Esophagus muscularis mucosa (tissue), 4 donors: ENCODE results near the gene ASPDH. TPM values are rescaled to one million over a fixed set of nuclear protein-coding genes. Genes with fewer than 3 reads are reported as not detected.

ENCODE experiments used
- DNase-seq: peaks from one replicate; pipeline ENCODE4 v3.0.0-alpha.2; 2017; ENCODE audit errors: extremely low spot score
- H3K27ac ChIP-seq, 4 donors: fragments of 200-600 bp; sonication (generic); replicated peaks in 1 of 4; 1 replicate in 3 of 4; 2 replicates in 1 of 4; pipeline ENCODE4 v1.5.1; 2016 to 2019; ENCODE audit warnings: mild to moderate bottlenecking in 1 of 4
- H3K27me3 ChIP-seq, 4 donors: fragments of 200-600 bp; sonication (generic); one replicate each; pipeline versions ENCODE4 v1.5.1 to v1.6.0; 2016 to 2019
- H3K36me3 ChIP-seq, 4 donors: fragments of 200-600 bp; sonication (generic); one replicate each; pipeline ENCODE4 v1.5.1; 2016 to 2019
- H3K4me1 ChIP-seq, 4 donors: fragments of 200-600 bp; sonication (generic); one replicate each; pipeline ENCODE4 v1.5.1; 2016 to 2019
- H3K4me3 ChIP-seq, 4 donors: fragments of 200-600 bp; sonication (generic); 1 replicate in 2 of 4; 2 replicates in 2 of 4; pipeline ENCODE4 v1.5.1; 2016 to 2019; ENCODE audit warnings: mild to moderate bottlenecking in 4 of 4, moderate library complexity in 1 of 4
- H3K9me3 ChIP-seq, 4 donors: fragments of 200-600 bp; sonication (generic); 1 replicate in 3 of 4; 2 replicates in 1 of 4; pipeline ENCODE4 v1.5.1; 2016 to 2019
- EP300 ChIP-seq: sonication (generic); formaldehyde crosslinking; IDR thresholded peaks from one replicate; pipeline ENCODE4 v1.6.1; 2017; ENCODE audit warnings: antibody characterized with exemption
- POLR2A ChIP-seq: fragments of 450-650 bp; IDR thresholded peaks from one replicate; pipeline ENCODE4 v1.6.1; 2017; ENCODE audit warnings: antibody characterized with exemption, moderate library complexity, mild to moderate bottlenecking, low read depth
- POLR2AphosphoS5 ChIP-seq, 2 donors: sonication (generic); formaldehyde crosslinking; IDR thresholded peaks; one replicate each; pipeline ENCODE4 v1.6.1; 2017; ENCODE audit warnings: antibody characterized with exemption in 2 of 2
- WGBS: methylation state at CpG from one replicate; pipeline ENCODE4 v1.1.5; 2018; 5-methylcytosine and 5-hydroxymethylcytosine counted together
- intact Hi-C: fragments of 100-400 bp; cut with DNase I; formaldehyde crosslinking; loops from one replicate; pipeline ENCODE4 v1.15.1; 2023
- total RNA-seq, 4 donors: library from RNA; depleted of rRNA; stranded (reverse); fragments of >200 nt; gene quantifications; one replicate each; pipeline versions ENCODE4 v1.1.0 to v1.2.1, GENCODE V29; 2016
- TF ChIP-seq, protein P1 (sequence below), 3 experiments: fragments of 200-600 bp in 2 of 3; fragments of 450-650 bp in 1 of 3; sonication (generic) in 2 of 3; IDR thresholded peaks; one replicate each; pipeline ENCODE4 v1.5.1; 2017 to 2019; ENCODE audit warnings: antibody characterized with exemption in 3 of 3, mild to moderate bottlenecking in 2 of 3, moderate library complexity in 1 of 3

ASPDH gene
- total RNA-seq, 4 donors from 2014 or later = 1.6 TPM; not detected in 3

GRCh38 chr19:50516964-50517703 is 3.4 kb upstream of the ASPDH start:
- H3K27ac ChIP-seq = no peak overlapping the region
- TF ChIP-seq EP300 (no peak), POLR2AphosphoS5 (IDR thresholded peaks at IDR 0.05) (no peak), POLR2A (no peak)
- TF ChIP-seq, protein P1, sequence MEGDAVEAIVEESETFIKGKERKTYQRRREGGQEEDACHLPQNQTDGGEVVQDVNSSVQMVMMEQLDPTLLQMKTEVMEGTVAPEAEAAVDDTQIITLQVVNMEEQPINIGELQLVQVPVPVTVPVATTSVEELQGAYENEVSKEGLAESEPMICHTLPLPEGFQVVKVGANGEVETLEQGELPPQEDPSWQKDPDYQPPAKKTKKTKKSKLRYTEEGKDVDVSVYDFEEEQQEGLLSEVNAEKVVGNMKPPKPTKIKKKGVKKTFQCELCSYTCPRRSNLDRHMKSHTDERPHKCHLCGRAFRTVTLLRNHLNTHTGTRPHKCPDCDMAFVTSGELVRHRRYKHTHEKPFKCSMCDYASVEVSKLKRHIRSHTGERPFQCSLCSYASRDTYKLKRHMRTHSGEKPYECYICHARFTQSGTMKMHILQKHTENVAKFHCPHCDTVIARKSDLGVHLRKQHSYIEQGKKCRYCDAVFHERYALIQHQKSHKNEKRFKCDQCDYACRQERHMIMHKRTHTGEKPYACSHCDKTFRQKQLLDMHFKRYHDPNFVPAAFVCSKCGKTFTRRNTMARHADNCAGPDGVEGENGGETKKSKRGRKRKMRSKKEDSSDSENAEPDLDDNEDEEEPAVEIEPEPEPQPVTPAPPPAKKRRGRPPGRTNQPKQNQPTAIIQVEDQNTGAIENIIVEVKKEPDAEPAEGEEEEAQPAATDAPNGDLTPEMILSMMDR (IDR thresholded peaks at IDR 0.05) = no peak
- intact Hi-C loops = no loop called here
- peaks cover 0 to 12% (median 0%) of the 10 kb centered on the region in 4 donors for H3K36me3 ChIP-seq
- no peak overlapping the region for H3K4me3 ChIP-seq
- peaks cover 0 to 37% (median 0%) of the 10 kb centered on the region in 4 donors for H3K27me3 ChIP-seq
- H3K4me1 ChIP-seq = peaks cover 0 to 7% (median 2%) of the 10 kb centered on the region in 4 donors
- no peak for DNase-seq
- WGBS = 81% methylated on average over 51 of the region's 53 CpGs
- H3K9me3 ChIP-seq = no peaks in the 10 kb centered on the region

- H3K36me3 ChIP-seq = peaks cover 0 to 12% (median 0%) of the 10 kb centered on the region in 4 donors
- intact Hi-C loops = no loop called here
- H3K4me1 ChIP-seq = peaks cover 5 to 13% (median 9%) of the 10 kb centered on the region in 4 donors
- no peak overlapping the region for H3K27ac ChIP-seq
- no peaks in the 10 kb centered on the region for H3K9me3 ChIP-seq
- no peak overlapping the region for H3K4me3 ChIP-seq
- peaks cover 0 to 37% (median 0%) of the 10 kb centered on the region in 4 donors for H3K27me3 ChIP-seq
- DNase-seq = no peak
- TF ChIP-seq EP300 = no peak
- TF ChIP-seq POLR2AphosphoS5 (IDR thresholded peaks at IDR 0.05) = no peak
- TF ChIP-seq POLR2A = no peak
- TF ChIP-seq, protein P1 (IDR thresholded peaks at IDR 0.05) = no peak
- 71% methylated on average over 12 of the region's 12 CpGs for WGBS
Observed at GRCh38 chr19:50516456-50516855, 2.7 kb upstream of the ASPDH start.

DNA sequence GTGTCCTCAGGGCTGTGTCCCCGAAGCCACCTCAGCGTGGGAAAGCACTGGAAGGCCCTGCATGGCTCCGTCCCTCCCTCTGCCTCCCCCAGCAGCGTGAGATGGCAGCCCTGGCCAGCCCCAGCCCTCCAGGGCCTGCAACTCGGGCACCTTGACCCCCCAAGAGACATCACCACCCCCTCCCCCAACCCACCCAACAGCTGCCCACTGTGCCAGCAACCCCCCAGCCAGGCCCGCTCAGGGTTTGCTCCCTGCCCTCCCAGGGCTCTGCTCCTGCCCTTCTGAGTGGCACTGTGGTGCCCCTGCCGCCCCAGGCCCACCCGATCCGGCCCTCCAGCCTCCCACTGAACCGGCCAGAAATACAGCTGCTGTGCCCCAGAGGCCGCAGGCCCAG is 1.5 kb upstream of the ASPDH start:
- TF ChIP-seq POLR2AphosphoS5 (IDR thresholded peaks at IDR 0.05) (no peak), EP300 (no peak), POLR2A (no peak)
- TF ChIP-seq, protein P1 (IDR thresholded peaks at IDR 0.05) = no peak
- no peak for DNase-seq
- no peak overlapping the region for H3K4me3 ChIP-seq
- no peaks in the 10 kb centered on the region for H3K9me3 ChIP-seq
- H3K36me3 ChIP-seq = peaks cover 0 to 12% (median 0%) of the 10 kb centered on the region in 4 donors
- peaks cover 0 to 37% (median 0%) of the 10 kb centered on the region in 4 donors for H3K27me3 ChIP-seq
- no peak overlapping the region for H3K27ac ChIP-seq
- peaks cover 12 to 22% (median 15%) of the 10 kb centered on the region in 4 donors for H3K4me1 ChIP-seq
- intact Hi-C loops = no loop called here
- 59% methylated on average over 6 of the region's 11 CpGs for WGBS

GRCh38 chr19:50514346-50515167 is 844 bp upstream of the ASPDH start:
- TF ChIP-seq POLR2A = no peak
- TF ChIP-seq POLR2AphosphoS5 (IDR thresholded peaks at IDR 0.05) = no peak
- no peak for TF ChIP-seq EP300
- TF ChIP-seq, protein P1 (IDR thresholded peaks at IDR 0.05) = no peak
- intact Hi-C loops = no loop called here
- no peak overlapping the region for H3K4me3 ChIP-seq
- H3K27ac ChIP-seq = no peak overlapping the region
- no peaks in the 10 kb centered on the region for H3K9me3 ChIP-seq
- H3K27me3 ChIP-seq = peaks cover 0 to 37% (median 0%) of the 10 kb centered on the region in 4 donors
- peaks cover 15 to 25% (median 20%) of the 10 kb centered on the region in 4 donors for H3K4me1 ChIP-seq
- 49% methylated on average over 30 of the region's 38 CpGs for WGBS
- DNase-seq = no peak
- peaks cover 0 to 12% (median 0%) of the 10 kb centered on the region in 4 donors for H3K36me3 ChIP-seq
